NCI-H2029 treated with DMSO at 0.1 percent for 48 hours (cell line): ENCODE results near the gene NFYB.
"Not testable (repeated sequence)": the region's sequence is repeated elsewhere in the genome, so short reads cannot be mapped to it uniquely, and the experiment has no call there.

Experiments
- DNase-seq: peaks from one replicate; lab custom pipeline; 2025; lab: John Stamatoyannopoulos, UW

NFYB gene

GRCh38 chr12:104137902-104138796, at the start of gene NFYB:
NFYB (minus strand) TSS chr12:104138210; CDS start chr12:104135453, 2,757 bp downstream.
- peak; percentile 87 for DNase-seq

GRCh38 chr12:104187446-104188155, 49.6 kb upstream of the NFYB start:
- no peak for DNase-seq

- no peak for DNase-seq
Observed at GRCh38 chr12:104183443-104183842, 45.4 kb upstream of the NFYB start.

- DNase-seq, result no peak
Observed at GRCh38 chr12:104182621-104183378, 44.8 kb upstream of the NFYB start.

- no peak for DNase-seq
Observed at GRCh38 chr12:104182144-104182543, 44.1 kb upstream of the NFYB start.

- no peak for DNase-seq
Observed at GRCh38 chr12:104181313-104181712, 43.3 kb upstream of the NFYB start.

GRCh38 chr12:104180374-104180773, 42.4 kb upstream of the NFYB start:
- DNase-seq, result no peak

- DNase-seq, result no peak
Observed at GRCh38 chr12:104177663-104178501, 39.9 kb upstream of the NFYB start.

- no peak for DNase-seq
Observed at GRCh38 chr12:104177336-104177662, 39.3 kb upstream of the NFYB start.

- no peak for DNase-seq
Observed at GRCh38 chr12:104175726-104176247, 37.8 kb upstream of the NFYB start.

- DNase-seq, result not testable (repeated sequence)
Observed at GRCh38 chr12:104173804-104174203, 35.8 kb upstream of the NFYB start.

GRCh38 chr12:104172570-104172947, 34.5 kb upstream of the NFYB start:
- no peak for DNase-seq

GRCh38 chr12:104171785-104172569, 34.0 kb upstream of the NFYB start:
- no peak for DNase-seq

GRCh38 chr12:104168596-104168995, 30.6 kb upstream of the NFYB start:
- DNase-seq, result no peak

- DNase-seq, result no peak
Observed at GRCh38 chr12:104167519-104168458, 29.8 kb upstream of the NFYB start.

- no peak for DNase-seq
Observed at GRCh38 chr12:104166465-104166864, 28.5 kb upstream of the NFYB start.

GRCh38 chr12:104165801-104166200, 27.8 kb upstream of the NFYB start:
- DNase-seq, result no peak

- DNase-seq, result no peak
Observed at GRCh38 chr12:104164634-104165033, 26.6 kb upstream of the NFYB start.

- DNase-seq, result no peak
Observed at GRCh38 chr12:104163631-104164030, 25.6 kb upstream of the NFYB start.
